Psoas muscle (tissue), 8 donors: ENCODE measurements around the gene CCDC188. TPM values are rescaled to one million over a fixed set of nuclear protein-coding genes. Genes with fewer than 3 reads are reported as not detected.
A peak's percentile ranks its signal among the peaks of the same experiment; 100 is the strongest.

Experiments
- ATAC-seq, 4 donors: fragments of 200-7000 bp; cut with Tn5 transposase; one replicate each; pipeline ENCODE4 v1.9.1; 2020; ENCODE audit warnings: moderate library complexity in 3 of 4, mild to moderate bottlenecking in 2 of 4
- DNase-seq, 2 donors: peaks; one replicate each; pipeline ENCODE4 v3.0.0-alpha.2; 2020
- H3K27ac ChIP-seq: fragments of 200-600 bp; one replicate; pipeline ENCODE4 v1.8.0; 2022
- H3K27me3 ChIP-seq, 3 donors: fragments of 200-600 bp in 1 of 3; one replicate each; pipeline versions ENCODE4 v1.6.1 to v1.8.0; 2013 to 2022; ENCODE audit warnings: low read length in 2 of 3, mild to moderate bottlenecking in 2 of 3, moderate library complexity in 1 of 3; ENCODE audit not compliant: insufficient read depth in 3 of 3
- H3K36me3 ChIP-seq, 2 donors: fragments of 200-600 bp in 1 of 2; one replicate each; pipeline versions ENCODE4 v1.6.1 to v1.8.0; 2013 to 2022; ENCODE audit warnings: low read depth in 1 of 2, mild to moderate bottlenecking in 1 of 2, moderate library complexity in 1 of 2; ENCODE audit not compliant: insufficient read depth in 1 of 2
- H3K4me1 ChIP-seq: fragments of 200-600 bp; one replicate; pipeline ENCODE4 v1.8.0; 2022
- H3K4me3 ChIP-seq: fragments of 200-600 bp; one replicate; pipeline ENCODE4 v1.8.0; 2022; ENCODE audit warnings: mild to moderate bottlenecking
- H3K9me3 ChIP-seq: fragments of 200-600 bp; one replicate; pipeline ENCODE4 v1.8.0; 2022
- WGBS, 3 donors: extraction: QIAGEN DNeasy Blood & Tissue Kit; methylation state at CpG; one replicate each; pipeline versions ENCODE4 v1.1.6 to v1.1.7; 2013; 5-methylcytosine and 5-hydroxymethylcytosine counted together
- intact Hi-C, 2 donors: fragments of 100-400 bp; cut with DNase I; formaldehyde crosslinking; loops; one replicate each; pipeline versions ENCODE4 v1.11.0 to v1.14.2; 2022
- polyA plus RNA-seq, 3 donors: library from polyadenylated mRNA; stranded (reverse); fragments of 200-250 nt; gene quantifications; one replicate each; pipeline ENCODE4 v1.2.3, GENCODE V29; 2013
- total RNA-seq, 4 donors: library from RNA; stranded (reverse); fragmentation: NEBNext Ultra II Directional in 2 of 4; extraction: Animal tissue kit (Norgen Biotek cat#: 25700) in 2 of 4; gene quantifications; one replicate each; pipeline versions ENCODE4 v1.2.1 to v1.2.4, GENCODE V29; 2021 to 2023
- TF ChIP-seq, protein P1 (sequence below): fragments of 200-600 bp; IDR thresholded peaks from one replicate; pipeline ENCODE4 v1.8.0; 2022; ENCODE audit warnings: antibody characterized with exemption
- donor health status: healthy with polysubstance abuse.
- donor health status: DM: no; HTN: no; CAD: no; lungs with moderate emphysema.
- donor health status: Bipolar disorder and iron deficiency.
- donor health status: healthy.
- donor health status: DM: yes; HTN: yes; CAD: no.
- donor health status: DM: no; HTN: no; CAD: no.
- donor health status: DM: no; HTN: no; CAD: no.
- donor health status: DM: yes; HTN: yes; CAD: no.

Gene CCDC188
- total and polyA plus RNA-seq, 7 donors = 0.09 to 0.38 (median 0.17) TPM; not detected in 2

DNA sequence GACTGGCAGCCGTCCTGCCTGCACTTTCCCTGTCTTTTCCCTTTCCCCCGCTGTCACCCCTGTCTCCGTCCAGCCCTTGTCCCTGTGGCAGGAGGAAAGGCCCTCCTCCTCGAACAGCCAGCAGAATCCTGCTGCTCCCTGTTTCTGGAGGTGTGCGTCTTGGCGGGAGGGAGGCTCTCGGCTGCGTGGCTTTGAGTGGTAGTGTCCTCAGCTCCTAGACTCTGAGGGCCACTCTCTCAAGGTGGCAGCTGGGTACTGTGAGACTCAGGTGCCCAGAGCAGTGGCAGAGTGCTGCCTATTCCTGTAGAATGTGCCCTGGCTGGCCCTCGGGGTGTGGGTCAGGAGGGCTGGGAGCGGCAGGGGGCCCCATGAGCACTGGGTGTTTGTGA, 44.0 kb downstream of the CCDC188 start:
- 42 to 59% (median 50%) methylated on average over 9 to 10 of the region's 10 CpGs for WGBS, 3 donors
- no peaks in the 10 kb centered on the region for H3K27me3 ChIP-seq
- DNase-seq = peak in 1 of 2 donors; percentile 12
- peak in 1 of 4 donors; percentile 3 for ATAC-seq
- intact Hi-C loops = no loop called here
- H3K27ac ChIP-seq = peak overlapping the region; percentile 84
- no peak overlapping the region for H3K4me3 ChIP-seq
- no peaks in the 10 kb centered on the region for H3K9me3 ChIP-seq
- peaks cover 0 to 88% of the 10 kb centered on the region in 2 donors for H3K36me3 ChIP-seq
- TF ChIP-seq, protein P1, sequence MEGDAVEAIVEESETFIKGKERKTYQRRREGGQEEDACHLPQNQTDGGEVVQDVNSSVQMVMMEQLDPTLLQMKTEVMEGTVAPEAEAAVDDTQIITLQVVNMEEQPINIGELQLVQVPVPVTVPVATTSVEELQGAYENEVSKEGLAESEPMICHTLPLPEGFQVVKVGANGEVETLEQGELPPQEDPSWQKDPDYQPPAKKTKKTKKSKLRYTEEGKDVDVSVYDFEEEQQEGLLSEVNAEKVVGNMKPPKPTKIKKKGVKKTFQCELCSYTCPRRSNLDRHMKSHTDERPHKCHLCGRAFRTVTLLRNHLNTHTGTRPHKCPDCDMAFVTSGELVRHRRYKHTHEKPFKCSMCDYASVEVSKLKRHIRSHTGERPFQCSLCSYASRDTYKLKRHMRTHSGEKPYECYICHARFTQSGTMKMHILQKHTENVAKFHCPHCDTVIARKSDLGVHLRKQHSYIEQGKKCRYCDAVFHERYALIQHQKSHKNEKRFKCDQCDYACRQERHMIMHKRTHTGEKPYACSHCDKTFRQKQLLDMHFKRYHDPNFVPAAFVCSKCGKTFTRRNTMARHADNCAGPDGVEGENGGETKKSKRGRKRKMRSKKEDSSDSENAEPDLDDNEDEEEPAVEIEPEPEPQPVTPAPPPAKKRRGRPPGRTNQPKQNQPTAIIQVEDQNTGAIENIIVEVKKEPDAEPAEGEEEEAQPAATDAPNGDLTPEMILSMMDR = no peak
- peaks cover 35% of the 10 kb centered on the region for H3K4me1 ChIP-seq

DNA sequence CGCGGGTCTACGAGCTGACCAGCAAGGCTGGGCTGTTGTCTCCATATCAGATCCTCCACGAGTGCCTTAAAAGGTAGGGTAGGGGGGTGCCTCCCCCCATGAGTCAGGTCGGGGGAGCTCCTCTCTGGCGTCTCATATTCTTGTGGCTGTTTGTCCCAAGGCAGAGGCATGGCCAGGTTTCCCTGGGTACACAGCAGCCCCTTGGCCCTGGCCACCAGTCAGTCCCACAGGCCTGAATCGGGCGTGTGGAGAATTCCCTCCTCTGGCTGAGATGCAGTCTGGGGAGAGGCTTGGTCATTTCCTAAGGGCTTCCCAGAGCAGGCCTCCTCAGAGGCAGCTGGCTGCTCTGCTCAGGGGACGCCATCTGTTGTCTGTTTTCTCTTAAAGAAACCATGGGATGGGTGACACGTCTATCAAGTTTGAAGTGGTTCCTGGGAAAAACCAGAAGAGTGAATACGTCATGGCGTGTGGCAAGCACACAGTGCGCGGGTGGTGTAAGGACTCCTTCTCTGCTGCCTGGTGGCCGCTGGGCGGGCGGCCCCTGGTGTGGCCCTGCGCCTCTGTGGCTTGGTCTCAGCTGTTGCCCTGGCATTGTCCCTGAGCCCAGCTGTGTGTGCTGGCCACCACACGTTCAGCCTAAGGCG, 44.5 kb downstream of the CCDC188 start:
- H3K27ac ChIP-seq = peak overlapping the region; percentile 84
- H3K36me3 ChIP-seq = peaks cover 0 to 88% of the 10 kb centered on the region in 2 donors
- intact Hi-C loops = no loop called here
- WGBS, 3 donors = 39 to 50% (median 39%) methylated on average over 20 of the region's 20 CpGs
- peaks cover 35% of the 10 kb centered on the region for H3K4me1 ChIP-seq
- H3K27me3 ChIP-seq = no peaks in the 10 kb centered on the region
- no peak overlapping the region for H3K4me3 ChIP-seq
- TF ChIP-seq, protein P1 = no peak
- H3K9me3 ChIP-seq = no peaks in the 10 kb centered on the region
- ATAC-seq = peak; percentile 65 to 84 (median 74)
- DNase-seq = peak; percentile 51 to 74

DNA sequence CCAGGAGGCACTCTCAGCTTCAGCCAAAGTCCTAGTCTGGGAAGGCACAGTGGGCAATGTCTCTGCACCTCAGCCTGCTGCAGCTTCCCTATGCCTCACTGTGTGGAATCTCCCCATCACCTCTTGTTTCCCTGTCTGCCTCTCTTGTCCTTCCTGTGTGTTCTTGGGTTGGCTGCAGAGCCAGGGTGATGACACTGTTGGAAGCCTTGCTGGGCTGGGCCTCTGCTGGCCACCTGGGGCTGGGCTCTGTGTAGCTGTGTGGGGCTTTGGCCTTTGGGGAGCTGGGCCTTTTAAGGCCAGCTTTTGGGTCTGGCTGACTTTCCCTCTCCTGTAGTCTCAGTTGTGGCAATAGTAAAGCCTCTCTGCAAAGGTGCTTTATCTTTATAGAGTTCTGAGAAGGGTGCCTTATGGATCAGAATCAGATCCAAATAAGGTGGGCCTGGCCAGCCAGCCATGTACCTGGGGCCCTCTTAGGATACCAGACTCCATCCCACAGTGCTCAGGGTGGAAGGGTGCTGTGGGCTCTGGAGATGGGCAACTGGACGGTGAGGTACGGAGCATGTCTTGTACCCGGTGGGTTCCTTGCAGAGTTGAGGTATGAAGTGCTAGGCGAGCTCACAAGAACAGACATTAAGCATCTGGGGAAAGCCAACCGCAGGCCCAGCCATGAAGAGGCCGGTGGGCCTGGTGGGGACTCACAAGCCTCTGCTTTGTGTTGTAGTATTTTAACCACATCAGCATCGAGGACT, 45.2 kb downstream of the CCDC188 start:
- ATAC-seq = no peak
- DNase-seq = peak in 1 of 2 donors; percentile 23
- peaks cover 35% of the 10 kb centered on the region for H3K4me1 ChIP-seq

DNA sequence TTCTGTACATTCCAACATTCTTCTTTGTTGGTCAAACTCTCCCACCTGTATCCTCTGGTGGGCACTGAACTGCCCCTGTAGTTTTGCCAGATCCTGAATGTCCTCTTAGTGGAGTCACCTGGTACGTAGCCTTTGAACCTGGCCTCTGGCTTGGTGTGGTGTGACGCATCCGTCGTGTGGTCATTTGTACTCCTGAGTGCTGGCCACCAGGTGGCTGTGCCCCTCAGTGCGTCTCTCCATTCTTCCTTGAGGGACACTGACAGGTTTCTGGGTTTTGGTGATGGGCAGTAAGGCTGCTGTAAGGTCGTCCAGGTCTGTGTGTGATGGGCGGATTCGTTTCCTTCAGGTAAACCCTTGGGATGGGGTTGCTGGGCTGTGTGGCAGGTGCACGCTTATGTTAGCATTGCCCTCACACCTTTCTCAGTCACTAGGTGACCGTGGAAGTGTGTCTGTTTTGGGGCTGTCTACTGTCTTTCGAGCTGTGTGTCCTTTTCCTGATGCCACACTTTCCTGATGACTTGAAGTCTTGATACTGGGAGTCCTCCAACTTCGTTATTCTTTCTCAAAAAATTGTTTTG, 48.6 kb downstream of the CCDC188 start:
- ATAC-seq = no peak
- no peak overlapping the region for H3K27ac ChIP-seq
- H3K4me3 ChIP-seq = no peak overlapping the region
- TF ChIP-seq, protein P1 = no peak
- peaks cover 33% of the 10 kb centered on the region for H3K4me1 ChIP-seq
- 91 to 95% (median 93%) methylated on average over 12 of the region's 12 CpGs for WGBS, 3 donors
- no peaks in the 10 kb centered on the region for H3K9me3 ChIP-seq
- H3K36me3 ChIP-seq = peaks cover 3 to 88% of the 10 kb centered on the region in 2 donors
- intact Hi-C loops = no loop called here
- peak in 1 of 2 donors; percentile 17 for DNase-seq
- H3K27me3 ChIP-seq = no peaks in the 10 kb centered on the region

More for the DNA sequence above, 45.2 kb downstream of the CCDC188 start:
- intact Hi-C loops = no loop called here
- no peaks in the 10 kb centered on the region for H3K9me3 ChIP-seq
- no peak overlapping the region for H3K4me3 ChIP-seq
- H3K27ac ChIP-seq = peak overlapping the region; percentile 84
- peaks cover 0 to 88% of the 10 kb centered on the region in 2 donors for H3K36me3 ChIP-seq
- 77 to 85% (median 79%) methylated on average over 7 of the region's 7 CpGs for WGBS, 3 donors
- H3K27me3 ChIP-seq = no peaks in the 10 kb centered on the region
- TF ChIP-seq, protein P1 = no peak
